Erythroblast (primary cell): ENCODE measurements around the gene CSMD2.

Source experiments
- GATA1 ChIP-seq: IDR thresholded peaks from 2 replicates; pipeline ENCODE4 v1.6.1; 2011; ENCODE audit warnings: low read depth, mild to moderate bottlenecking, control low read depth, low read length, moderate library complexity
- POLR2A ChIP-seq: IDR thresholded peaks from 2 replicates; pipeline ENCODE4 v1.6.1; 2011; ENCODE audit warnings: mild to moderate bottlenecking, low read length

- TF ChIP-seq POLR2A (no peak), GATA1 (no peak)
These were observed 157.3 kb downstream of the CSMD2 start for GRCh38 chr1:34007760-34008159.
